GM21447 (cell line): ENCODE results near the gene CMTM4.
"Not testable (repeated sequence)": the region's sequence is repeated elsewhere in the genome, so short reads cannot be mapped to it uniquely, and the experiment has no call there.

Experiments
- ATAC-seq: cut with Tn5 transposase; IDR thresholded peaks from one replicate; pipeline ENCODE4 v1.9.1; 2021; ENCODE audit not compliant: unreplicated experiment

The CMTM4 gene

GRCh38 chr16:66649167-66649566 is 47.4 kb downstream of the CMTM4 start:
- ATAC-seq, result no peak

- no peak for ATAC-seq
Observed at GRCh38 chr16:66647866-66648265, 48.7 kb downstream of the CMTM4 start.

- no peak for ATAC-seq
Observed at GRCh38 chr16:66641387-66641786, 55.2 kb downstream of the CMTM4 start.

GRCh38 chr16:66640724-66641314 is 55.7 kb downstream of the CMTM4 start:
- no peak for ATAC-seq

- no peak for ATAC-seq
Observed at GRCh38 chr16:66639091-66639885, 57.3 kb downstream of the CMTM4 start.

GRCh38 chr16:66637806-66638205 is 58.7 kb downstream of the CMTM4 start:
- no peak for ATAC-seq

GRCh38 chr16:66636199-66636598 is 60.3 kb downstream of the CMTM4 start:
- no peak for ATAC-seq

- ATAC-seq, result no peak
Observed at GRCh38 chr16:66635406-66635805, 61.1 kb downstream of the CMTM4 start.

GRCh38 chr16:66634527-66635196 is 61.9 kb downstream of the CMTM4 start:
- no peak for ATAC-seq

- ATAC-seq, result not testable (repeated sequence)
Observed at GRCh38 chr16:66631558-66631957, 65.0 kb downstream of the CMTM4 start.

- ATAC-seq, result not testable (repeated sequence)
Observed at GRCh38 chr16:66630561-66631260, 65.8 kb downstream of the CMTM4 start.

- no peak for ATAC-seq
Observed at GRCh38 chr16:66629856-66630255, 66.7 kb downstream of the CMTM4 start.

- ATAC-seq, result not testable (repeated sequence)
Observed at GRCh38 chr16:66627611-66628378, 68.7 kb downstream of the CMTM4 start.

GRCh38 chr16:66623755-66624154 is 72.8 kb downstream of the CMTM4 start:
- no peak for ATAC-seq

GRCh38 chr16:66622863-66623262 is 73.7 kb downstream of the CMTM4 start:
- ATAC-seq, result no peak

- no peak for ATAC-seq
Observed at GRCh38 chr16:66621973-66622372, 74.6 kb downstream of the CMTM4 start.

GRCh38 chr16:66620429-66620795 is 76.1 kb downstream of the CMTM4 start:
- ATAC-seq, result no peak

GRCh38 chr16:66619534-66620428 is 76.8 kb downstream of the CMTM4 start:
- no peak for ATAC-seq

- ATAC-seq, result no peak
Observed at GRCh38 chr16:66618588-66619375, 77.8 kb downstream of the CMTM4 start.
